Measurements from ENCODE around the gene FOXG1.

The FOXG1 gene

DNA sequence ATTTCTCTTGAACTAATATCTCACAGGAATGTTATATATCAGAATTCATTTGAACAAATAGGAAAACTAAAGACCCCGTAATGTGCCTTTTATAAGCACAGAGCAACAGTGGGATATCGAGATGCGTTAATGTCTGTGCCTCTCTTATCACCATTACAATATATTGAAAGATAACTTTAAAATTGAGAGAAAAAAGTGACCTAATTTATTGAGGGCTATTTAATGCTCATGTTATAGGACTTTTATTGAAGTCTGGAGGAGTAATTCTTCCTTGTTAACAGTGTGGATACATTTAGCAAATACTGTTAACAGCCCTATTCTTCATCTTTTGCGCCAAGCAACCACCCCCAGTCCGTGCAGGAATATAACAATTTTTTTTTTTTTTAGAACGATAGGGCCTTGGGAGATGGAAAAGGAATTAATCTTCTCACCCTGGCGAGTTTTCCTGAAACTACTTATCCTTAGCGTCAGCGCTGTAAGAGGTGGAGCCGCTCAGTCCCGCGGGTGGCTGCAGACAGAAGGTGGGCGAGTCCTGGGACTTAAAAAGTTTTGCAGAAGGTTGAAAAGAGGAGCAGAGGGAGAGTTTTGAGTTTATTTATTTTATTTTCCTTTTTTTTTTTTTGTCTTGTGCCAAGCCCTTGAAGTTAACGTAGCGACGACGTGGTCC lies 11.0 kb downstream of the FOXG1 start:
- DNase-seq, result no peak

GRCh38 chr14:28778138-28779117 lies 11.8 kb downstream of the FOXG1 start:
- DNase-seq, result no peak

DNA sequence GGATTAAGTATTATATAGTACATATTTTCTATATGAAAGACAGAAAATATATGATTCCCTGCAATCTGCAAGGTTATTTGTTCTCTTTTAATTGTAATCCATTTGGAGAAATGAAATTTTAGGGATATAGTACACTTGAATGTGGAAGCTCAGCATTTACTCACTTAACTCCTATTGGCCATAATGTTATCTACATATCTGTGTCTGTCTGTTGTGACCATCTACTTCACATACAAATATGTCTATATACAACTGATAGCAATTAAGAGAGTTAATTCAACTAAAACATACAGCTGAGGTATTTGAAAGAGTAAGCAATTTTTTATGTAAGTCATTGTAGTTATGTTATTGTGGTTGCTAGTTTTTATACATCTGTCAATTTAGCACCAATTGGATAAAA lies 12.9 kb downstream of the FOXG1 start:
- no peak for DNase-seq

DNA sequence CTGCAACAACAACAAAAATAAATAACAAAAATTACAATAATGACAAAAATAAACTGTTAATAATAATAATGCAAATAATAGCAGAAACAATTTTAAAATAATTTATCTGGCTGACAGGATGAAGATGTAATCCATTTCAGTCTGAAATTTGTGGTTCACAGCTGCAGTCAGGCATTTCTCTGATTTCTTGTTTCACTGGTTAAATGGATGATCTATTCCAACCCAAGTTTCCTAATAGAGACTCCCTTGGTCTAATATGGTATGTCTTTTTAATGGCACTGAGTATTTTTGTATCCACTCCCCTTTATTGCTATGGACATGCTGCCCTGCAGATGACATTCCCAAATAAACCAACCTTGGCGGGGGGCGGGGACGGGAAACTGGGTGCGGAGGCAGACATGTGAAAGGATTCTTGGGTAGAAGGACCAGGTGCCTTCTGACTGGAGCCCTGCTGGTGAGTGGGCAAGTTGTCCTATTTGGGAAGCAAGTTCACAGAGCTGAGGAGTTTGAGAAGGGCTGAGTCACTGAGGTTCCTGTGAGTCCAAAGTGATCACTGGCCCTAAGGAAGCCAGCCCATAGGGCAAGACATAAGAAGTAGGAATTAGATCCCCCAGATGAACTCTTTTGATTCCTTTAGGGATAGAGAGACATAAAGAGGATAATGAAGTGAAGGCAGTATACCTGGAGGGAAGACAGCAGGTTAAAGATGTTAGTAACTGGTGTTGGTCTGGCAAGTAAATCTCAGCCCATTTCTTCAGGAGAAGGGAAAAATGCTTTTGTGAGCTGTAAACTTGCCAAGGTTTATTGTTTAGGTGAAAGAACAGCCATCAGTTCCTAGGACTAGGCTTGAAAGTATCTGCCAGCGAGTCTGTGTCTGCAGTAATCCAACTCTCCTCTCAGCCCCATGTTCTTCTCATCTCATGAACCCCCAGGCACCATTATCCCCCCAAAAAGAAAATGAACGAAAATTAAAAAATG lies 14.5 kb downstream of the FOXG1 start:
- no peak for DNase-seq

- DNase-seq, result no peak
These were observed 15.7 kb downstream of the FOXG1 start for GRCh38 chr14:28782301-28782700.

DNA sequence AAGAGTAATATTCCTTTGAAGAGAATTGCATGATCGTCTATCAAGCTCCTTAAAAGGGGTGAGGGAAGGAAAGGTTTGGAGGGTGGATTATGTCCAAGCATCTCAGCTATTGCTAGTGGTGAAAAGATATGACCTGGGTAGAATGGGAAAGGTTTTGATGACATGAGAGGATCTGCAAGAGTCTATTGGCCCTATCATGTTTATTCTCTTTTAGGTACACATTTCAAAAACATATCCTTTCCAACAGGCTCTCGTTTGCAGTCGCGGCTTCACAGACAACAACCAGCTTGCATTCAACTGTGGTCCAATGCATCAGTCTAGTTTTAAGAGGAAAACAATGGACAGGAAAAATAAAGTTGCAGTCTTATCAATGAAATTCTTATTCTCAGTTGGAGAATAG lies 17.1 kb downstream of the FOXG1 start:
- DNase-seq, result no peak

DNA sequence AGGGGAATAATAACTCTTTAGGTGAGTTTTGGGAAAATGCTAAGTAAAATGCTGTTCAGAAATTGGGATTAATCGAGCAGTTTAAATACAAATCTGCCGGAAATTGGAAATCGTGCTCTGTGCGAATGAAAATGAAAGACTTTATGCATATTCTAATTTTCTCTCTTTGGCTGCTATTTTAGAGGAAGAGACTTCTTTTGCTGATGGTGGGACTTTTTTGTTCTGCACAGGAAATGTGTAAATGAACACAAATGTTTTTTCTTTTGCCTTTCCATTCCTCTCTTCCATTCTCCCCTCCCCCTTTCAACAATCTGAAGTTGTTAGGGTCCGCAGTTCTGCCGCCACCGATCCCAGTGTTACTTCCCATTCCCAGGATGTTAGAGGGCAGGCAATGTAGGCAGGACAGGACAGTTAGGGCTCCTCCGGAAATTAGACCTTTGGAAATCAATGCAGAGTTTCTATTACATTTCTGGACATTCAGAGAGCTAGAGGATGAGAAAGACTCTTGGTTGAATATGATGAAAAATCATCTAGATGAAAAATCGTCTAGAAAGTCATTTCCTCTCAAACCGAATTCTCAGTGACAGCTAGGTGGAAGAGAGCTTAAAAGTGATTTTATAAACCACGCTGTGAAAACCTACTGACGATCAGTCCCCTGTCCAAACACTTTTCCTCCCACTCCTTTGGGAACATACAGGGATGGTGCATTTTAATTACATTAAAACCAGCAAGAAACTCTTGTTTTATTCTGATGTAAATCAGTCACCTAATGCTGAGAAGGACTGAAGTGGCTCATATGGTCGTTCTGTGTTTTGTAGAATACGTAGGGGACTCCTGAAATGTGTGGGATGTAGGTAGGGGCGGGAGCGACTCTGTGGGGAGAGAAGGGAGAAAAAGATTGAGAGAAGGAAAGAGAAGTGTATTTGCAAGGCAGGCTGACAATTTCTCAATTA lies 17.8 kb downstream of the FOXG1 start:
- no peak for DNase-seq

GRCh38 chr14:28785096-28785952 lies 18.7 kb downstream of the FOXG1 start:
- DNase-seq, result no peak

DNA sequence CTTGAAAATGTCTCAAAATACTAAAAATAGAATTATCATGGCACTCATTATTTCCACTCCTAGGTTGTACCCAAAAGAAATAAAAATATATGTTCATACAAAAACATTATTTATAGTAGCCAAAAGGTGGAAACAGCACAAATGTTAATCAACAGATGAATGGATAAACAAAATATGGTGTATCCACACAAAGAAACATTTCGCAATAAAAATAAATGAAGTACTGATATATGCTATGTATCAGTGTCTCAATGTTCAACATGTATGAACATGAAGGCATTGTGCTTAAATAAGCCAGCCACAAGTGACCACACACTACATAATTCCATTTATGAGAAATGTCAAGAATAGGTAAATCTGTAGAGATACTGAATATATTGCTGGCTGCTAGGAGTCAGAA lies 40.9 kb downstream of the FOXG1 start:
- DNase-seq, result no peak

DNA sequence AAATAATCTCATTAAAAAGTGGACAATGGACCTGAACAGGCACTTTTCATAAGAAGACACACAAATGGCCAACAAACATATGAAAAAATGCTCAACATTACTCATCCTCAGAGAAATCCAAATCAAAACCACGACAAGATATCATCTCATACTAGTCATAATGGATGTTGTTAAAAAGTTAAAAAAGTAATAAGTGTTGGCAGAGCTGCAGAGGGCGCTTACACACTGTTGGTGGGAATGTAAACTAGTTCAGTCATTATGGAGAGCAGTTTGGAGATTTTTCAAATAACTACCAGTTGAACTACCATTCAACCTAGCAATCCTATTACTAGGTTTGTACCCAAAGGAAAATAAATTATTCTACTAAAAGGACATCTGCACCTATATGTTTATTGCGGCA lies 47.2 kb downstream of the FOXG1 start:
- DNase-seq, result no peak
